Mucosa of gallbladder (tissue), 1 donor: ENCODE measurements around the gene PSMD2. TPM values are rescaled to one million over a fixed set of nuclear protein-coding genes. Genes with fewer than 3 reads are reported as not detected.

ENCODE experiments used
- DNase-seq: peaks from one replicate; pipeline ENCODE4 v3.0.0-alpha.2; 2020; ENCODE audit warnings: low spot score
- total RNA-seq: library from RNA; stranded (reverse); gene quantifications from one replicate; pipeline ENCODE4 v1.2.1, GENCODE V29; 2021
- donor health status: DM: no; HTN: no; CAD: no.

PSMD2 gene
- total RNA-seq, 1 donor from 2014 or later: 174 TPM

- DNase-seq: no peak
Observed at GRCh38 chr3:184282941-184283340, 16.1 kb upstream of the PSMD2 start.

GRCh38 chr3:184283681-184284080 is 15.4 kb upstream of the PSMD2 start:
- DNase-seq: no peak

DNA sequence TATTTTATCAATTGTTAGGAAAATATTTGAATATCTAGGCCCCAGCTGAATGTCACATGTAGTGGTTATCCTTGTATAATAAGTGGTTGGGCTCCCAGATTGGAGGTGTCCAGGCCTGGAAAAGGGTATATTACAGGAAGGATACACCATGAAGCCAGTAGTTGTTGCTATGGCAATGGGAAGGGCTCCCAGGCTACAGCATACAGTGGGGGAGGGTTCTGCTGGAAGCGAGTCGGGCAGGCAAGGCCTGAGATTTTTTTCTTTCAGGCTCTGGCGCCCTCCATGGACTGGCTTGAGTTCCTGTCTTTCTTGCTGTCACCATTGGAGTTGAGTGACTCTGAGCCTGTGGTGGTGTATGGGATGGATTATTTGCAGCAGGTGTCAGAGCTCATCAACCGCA is 14.3 kb upstream of the PSMD2 start:
- DNase-seq: no peak

DNA sequence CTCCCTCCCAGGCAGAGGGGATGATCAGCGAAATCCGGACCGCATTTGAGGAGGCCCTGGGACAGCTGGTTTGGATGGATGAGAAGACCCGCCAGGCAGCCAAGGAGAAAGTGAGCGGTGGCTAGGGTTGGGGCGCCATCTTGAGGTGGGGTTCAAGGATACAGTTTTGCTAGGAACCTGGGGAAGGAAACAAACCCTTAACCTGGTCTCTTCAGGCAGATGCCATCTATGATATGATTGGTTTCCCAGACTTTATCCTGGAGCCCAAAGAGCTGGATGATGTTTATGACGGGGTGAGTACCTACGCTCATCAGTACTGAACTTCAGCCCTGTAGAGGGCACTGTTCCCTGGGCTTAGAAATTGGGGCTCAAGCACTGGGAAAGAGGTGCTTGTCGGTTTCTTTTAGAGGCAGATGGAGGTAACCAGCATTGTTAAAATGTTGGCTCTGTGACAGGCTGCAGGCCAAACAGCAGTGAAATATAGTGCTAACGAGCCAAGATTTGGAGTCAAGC is 9.6 kb upstream of the PSMD2 start:
- peak; percentile 36 for DNase-seq

GRCh38 chr3:184290331-184290730 is 8.7 kb upstream of the PSMD2 start:
- no peak for DNase-seq

GRCh38 chr3:184291044-184291737 is 7.8 kb upstream of the PSMD2 start:
- DNase-seq: no peak

GRCh38 chr3:184291738-184292445 is 7.1 kb upstream of the PSMD2 start:
- DNase-seq: no peak

GRCh38 chr3:184295771-184296170 is 3.3 kb upstream of the PSMD2 start:
- no peak for DNase-seq

DNA sequence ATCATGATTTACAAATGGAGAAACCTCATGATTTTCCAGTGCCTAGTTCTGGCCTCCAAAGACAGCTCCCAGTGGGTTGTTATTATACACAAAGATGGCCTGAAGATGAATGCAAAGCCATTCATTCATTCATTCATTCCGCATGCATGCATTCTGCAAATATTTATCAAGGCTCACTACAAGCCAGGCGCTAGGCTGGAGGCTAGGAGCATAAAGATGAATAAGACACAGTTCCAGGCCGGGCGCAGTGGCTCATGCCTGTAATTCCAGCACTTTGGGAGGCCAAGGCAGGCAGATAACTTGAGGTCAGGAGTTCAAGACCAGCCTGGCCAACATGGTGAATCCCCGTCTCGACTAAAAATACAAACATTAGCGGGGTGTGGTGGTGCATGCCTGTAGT is 2.4 kb upstream of the PSMD2 start:
- DNase-seq: no peak

DNA sequence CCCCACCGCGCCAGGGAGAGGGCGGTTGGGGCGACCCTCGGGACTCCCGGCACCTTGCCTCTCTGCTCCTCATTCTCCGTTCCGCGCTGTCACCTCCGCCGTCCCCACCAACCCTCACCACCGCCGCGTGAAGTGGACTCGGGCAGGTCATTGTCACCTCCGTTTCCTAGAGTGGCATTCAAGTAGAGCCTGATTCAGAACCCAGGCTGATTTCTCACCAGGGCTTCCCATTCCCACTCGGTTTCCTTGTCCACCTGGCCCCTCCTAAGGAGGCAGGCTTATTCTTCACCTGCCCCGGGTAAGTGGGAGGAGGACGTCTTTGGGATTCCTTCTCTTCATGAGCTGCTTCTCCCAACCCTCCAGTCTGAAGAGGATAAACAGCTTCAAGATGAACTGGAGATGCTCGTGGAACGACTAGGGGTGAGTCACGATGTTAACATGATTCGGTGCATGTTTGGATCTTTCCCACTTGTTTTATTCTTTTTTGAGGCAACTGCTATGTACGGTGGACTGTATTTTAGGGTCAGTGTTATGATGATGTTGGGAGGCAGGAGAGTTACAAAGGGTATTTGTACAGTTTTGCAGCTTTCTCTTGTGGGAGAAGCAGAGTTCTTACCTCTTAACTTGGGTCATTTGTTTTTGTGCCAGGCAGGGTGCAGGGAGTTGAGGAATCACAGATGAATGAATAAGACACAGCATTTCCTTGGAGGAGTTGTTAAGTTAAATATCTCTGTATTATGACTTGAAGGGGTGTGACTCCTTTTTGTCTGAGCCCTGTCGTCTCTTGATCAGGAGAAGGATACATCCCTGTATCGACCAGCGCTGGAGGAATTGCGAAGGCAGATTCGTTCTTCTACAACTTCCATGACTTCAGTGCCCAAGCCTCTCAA is 692 bp downstream of the PSMD2 start:
- no peak for DNase-seq

DNA sequence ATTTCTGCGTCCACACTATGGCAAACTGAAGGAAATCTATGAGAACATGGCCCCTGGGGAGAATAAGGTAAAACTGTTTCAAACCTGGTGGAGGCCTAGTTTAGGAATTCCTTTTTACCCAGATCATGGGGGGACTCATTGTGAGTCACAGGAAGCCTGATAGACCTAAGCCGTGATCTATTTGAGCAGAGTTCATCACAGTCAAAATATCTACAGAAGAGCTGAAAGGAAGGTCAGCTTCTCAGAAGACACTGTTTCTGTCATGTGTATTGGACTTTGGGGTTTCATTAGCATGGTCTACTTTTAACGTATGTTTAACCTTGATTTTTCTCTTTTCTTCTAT is 1.3 kb downstream of the PSMD2 start:
- no peak for DNase-seq

- DNase-seq: no peak
Observed at GRCh38 chr3:184305577-184305976, 6.5 kb downstream of the PSMD2 start.

DNA sequence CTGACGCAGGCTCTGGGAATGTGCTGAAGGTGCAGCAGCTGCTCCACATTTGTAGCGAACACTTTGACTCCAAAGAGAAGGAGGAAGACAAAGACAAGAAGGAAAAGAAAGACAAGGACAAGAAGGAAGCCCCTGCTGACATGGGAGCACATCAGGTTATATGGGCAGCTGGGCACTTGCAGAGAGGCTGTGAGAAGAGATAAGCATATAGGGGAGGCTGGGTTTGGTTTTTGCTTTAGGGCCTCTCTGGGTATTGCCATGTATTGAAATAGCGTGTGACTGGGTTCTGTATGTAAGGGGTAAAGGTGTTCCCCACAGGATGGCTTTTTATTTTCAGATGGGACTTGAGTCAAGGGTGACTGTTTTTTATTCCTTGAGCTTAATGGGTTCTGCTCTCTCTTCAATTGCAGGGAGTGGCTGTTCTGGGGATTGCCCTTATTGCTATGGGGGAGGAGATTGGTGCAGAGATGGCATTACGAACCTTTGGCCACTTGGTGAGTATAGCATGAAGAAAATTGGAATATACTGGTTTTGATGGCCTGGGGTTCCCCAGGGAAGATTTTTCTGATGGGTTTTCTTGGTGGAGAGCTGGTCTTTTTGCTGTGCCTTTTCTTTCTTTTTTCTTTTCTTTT is 7.4 kb downstream of the PSMD2 start:
- no peak for DNase-seq

- no peak for DNase-seq
Observed at GRCh38 chr3:184307915-184308314, 8.9 kb downstream of the PSMD2 start.

DNA sequence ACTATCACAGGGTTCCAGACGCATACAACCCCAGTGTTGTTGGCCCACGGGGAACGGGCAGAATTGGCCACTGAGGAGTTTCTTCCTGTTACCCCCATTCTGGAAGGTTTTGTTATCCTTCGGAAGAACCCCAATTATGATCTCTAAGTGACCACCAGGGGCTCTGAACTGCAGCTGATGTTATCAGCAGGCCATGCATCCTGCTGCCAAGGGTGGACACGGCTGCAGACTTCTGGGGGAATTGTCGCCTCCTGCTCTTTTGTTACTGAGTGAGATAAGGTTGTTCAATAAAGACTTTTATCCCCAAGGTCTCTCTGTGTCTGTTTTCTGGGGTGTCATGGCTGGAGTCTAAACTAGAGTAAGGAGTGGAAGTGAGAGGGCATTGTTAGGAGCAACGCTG is 9.7 kb downstream of the PSMD2 start:
- no peak for DNase-seq

GRCh38 chr3:184311633-184312032 is 12.6 kb downstream of the PSMD2 start:
- DNase-seq: no peak

DNA sequence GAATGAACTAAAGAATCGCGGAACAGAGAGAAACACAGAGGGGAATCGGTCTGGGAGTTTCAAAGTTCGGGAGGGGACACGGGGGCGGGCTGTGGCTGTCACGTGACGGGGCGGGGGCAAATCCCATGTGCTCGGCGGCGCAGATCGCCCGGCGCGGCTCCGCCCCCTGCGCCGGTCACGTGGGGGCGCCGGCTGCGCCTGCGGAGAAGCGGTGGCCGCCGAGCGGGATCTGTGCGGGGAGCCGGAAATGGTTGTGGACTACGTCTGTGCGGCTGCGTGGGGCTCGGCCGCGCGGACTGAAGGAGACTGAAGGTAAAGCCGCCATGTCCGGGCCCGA is 15.3 kb downstream of the PSMD2 start, which contains the start of gene EIF4G1:
Gene EIF4G1 (plus strand): TSS at position 244 of the 337 bp plus-strand sequence. CDS start 1,191 bp downstream, outside the sequence.
- DNase-seq: peak; percentile 95

DNA sequence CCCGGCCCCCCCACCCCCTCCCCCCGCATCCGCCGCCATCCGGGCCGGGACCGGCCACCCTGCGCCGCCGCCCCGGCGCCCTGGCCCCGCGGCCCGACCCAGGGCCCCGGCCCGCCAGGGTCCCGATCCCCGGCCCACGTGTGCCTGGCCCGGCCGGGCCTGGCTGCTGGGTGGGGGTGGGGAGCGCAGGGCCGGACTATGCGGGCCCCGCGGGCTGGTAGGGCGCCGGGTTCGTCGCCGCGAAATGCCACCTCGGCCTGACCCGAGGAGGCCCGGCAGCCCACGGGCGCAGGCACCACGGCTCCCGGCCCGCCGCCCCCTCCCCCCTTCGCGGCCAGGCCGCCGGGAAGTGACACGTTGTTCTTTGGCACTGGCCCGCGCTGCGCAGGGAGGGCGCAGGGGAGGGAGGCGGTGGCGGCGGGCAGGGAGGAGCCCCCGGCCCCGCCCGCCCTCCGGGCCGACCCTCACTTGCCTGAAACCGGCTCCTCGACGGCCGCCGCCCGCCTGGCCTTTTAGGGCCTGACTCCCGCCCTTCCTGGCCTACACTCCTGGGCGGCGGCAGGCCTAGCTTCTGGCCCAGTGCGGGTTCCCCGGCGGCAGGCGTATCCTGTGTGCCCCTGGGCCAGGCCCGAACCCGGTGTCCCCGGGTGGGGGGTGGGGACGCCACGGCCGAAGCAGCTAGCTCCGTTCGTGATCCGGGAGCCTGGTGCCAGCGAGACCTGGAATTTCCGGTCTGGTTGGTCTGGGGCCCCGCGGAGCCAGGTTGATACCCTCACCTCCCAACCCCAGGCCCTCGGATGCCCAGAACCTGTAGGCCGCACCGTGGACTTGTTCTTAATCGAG is 15.9 kb downstream of the PSMD2 start:
- peak; percentile 67 for DNase-seq

- DNase-seq: no peak
Observed at GRCh38 chr3:184315543-184315867, 16.5 kb downstream of the PSMD2 start.

DNA sequence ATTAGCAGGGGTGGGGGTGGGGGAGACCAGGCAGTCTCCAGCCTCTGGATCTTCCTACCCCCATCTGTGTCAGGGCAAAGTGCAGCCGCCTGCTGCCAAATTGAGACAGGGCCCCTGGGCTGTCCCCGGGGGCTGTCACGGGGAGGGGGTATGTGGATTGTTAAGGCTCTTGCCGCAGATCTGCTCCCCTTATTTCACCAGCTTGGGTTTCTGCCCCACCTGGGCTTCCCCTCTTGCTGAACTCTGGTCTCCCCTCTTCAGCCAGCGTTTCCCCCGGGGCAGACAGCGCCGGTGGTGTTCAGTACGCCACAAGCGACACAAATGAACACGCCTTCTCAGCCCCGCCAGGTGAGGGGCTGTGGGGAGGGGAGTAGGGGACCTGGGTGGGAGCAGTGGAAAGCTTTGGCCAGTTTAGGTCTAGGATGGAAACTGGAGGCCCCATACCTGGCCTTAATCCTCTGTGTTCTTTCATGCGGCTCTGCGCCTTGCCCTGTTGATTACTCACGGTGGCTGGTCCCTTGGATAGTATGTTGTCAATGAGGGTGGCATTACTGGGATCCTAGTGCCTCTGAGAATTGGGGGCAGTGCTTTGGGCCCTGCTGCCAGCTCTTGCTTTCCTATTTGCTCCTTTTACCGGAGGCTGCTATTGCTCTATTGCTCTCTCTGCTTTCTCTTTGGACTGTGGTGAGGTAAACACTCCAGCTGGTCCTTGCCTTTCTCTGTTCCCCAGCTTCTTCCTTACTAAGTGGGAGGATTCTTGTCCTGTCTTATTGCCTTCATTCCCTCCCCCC is 17.0 kb downstream of the PSMD2 start:
- DNase-seq: no peak
